ENCODE data around the gene MYO1G. TPM values are rescaled to one million over a fixed set of nuclear protein-coding genes. Genes with fewer than 3 reads are reported as not detected.
A peak's percentile ranks its signal among the peaks of the same experiment; 100 is the strongest.

MYO1G gene
- total and polyA plus RNA-seq, 9 of the 15 experiments (the other 6 are each of a cell fraction or from before 2014, with no cell fraction given), result 0.03 to 0.62 (median 0.13) TPM; not detected in 1

GRCh38 chr7:44986218-44987053, 7.6 kb upstream of the MYO1G start (continued):
- TF ChIP-seq UBTF (IDR thresholded peaks at IDR 0.05; ENCODE audit: borderline replicate concordance in 1 of 2, low read depth in 2 of 2, low read length in 2 of 2) (peak in 1 of 2 experiments; percentile 65; a peak in 1 of 4 replicates), PML (IDR thresholded peaks at IDR 0.05; ENCODE audit: low read length) (peak; percentile 93), FUS (optimal IDR thresholded peaks at IDR 0.05; ENCODE audit: low read depth, low read length) (peak; percentile 56), MTA1 (IDR thresholded peaks at IDR 0.05; ENCODE audit: borderline replicate concordance) (no peak; the same call in none of the 2 replicates), RBBP5 (IDR thresholded peaks at IDR 0.05; ENCODE audit: borderline replicate concordance, insufficient read depth, low read length, poor library complexity, severe bottlenecking) (peak; percentile 100), ETV1 (tag; conservative IDR thresholded peaks at IDR 0.05; ENCODE audit: low read depth) (peak; percentile 46; the same call in 1 of the 2 replicates), TRIM24 (IDR thresholded peaks at IDR 0.05) (0 out of 4 replicates have a peak, but pooled peaks of 1 of the 2 experiments have one; percentile 7), CBFB (CRISPR knock-in tag; IDR thresholded peaks at IDR 0.05) (peak; percentile 11; the same call in 1 of the 2 replicates), MTF1 (CRISPR knock-in tag; IDR thresholded peaks at IDR 0.05; ENCODE audit: borderline replicate concordance) (no peak), ZFP30 (CRISPR knock-in tag; IDR thresholded peaks at IDR 0.05; ENCODE audit: borderline replicate concordance) (no peak), POLR2AphosphoS5 (IDR thresholded peaks at IDR 0.05; ENCODE audit: control insufficient read depth, insufficient read depth, low read depth, low read length) (peak; percentile 97), CTCFL (IDR thresholded peaks at IDR 0.05; ENCODE audit: borderline replicate concordance, insufficient read depth, low read depth, low read length, poor library complexity, severe bottlenecking) (no peak), ZNF12 (CRISPR knock-in tag; IDR thresholded peaks at IDR 0.05) (peak; percentile 74; the same call in 1 of the 2 replicates), GMEB1 (CRISPR knock-in tag; IDR thresholded peaks at IDR 0.05) (peak; percentile 98)
